Dermis blood vessel endothelial cell (primary cell): ENCODE results near the gene ARTN. TPM values are rescaled to one million over a fixed set of nuclear protein-coding genes. Genes with fewer than 3 reads are reported as not detected.

ENCODE experiments used
- DNase-seq: peaks from one replicate; pipeline ENCODE4 v3.0.0; 2010
- total RNA-seq: library from RNA; depleted of rRNA; stranded (reverse); fragments of >200 nt; gene quantifications from 2 replicates; pipeline ENCODE4 v1.2.3, GENCODE V29; 2014

Gene ARTN
- total RNA-seq, 1 donor from 2014 or later: not detected

DNA sequence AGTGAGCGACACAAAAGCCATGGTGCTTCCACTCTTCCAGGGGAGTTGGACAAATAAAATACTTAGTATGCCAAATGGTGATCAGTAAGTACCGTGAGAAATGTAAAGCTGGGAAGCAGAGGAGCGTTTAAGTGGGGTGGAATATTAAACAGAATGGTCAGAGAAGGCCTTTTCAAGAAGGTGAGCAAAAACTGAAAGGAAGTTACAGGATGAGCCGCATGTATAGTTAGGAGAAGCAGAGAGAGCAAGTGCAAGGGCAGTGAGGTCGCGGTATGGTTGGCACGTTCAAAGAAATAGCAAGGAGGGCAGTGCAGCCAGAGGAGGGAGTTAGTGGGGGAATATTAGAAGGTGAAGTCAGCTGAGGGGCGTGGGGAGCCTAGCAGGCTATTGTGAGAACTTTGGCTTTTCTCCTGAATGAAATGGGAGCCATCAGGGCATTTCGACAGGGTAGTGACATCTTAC is 40.4 kb downstream of the ARTN start:
- DNase-seq: peak; percentile 36

DNA sequence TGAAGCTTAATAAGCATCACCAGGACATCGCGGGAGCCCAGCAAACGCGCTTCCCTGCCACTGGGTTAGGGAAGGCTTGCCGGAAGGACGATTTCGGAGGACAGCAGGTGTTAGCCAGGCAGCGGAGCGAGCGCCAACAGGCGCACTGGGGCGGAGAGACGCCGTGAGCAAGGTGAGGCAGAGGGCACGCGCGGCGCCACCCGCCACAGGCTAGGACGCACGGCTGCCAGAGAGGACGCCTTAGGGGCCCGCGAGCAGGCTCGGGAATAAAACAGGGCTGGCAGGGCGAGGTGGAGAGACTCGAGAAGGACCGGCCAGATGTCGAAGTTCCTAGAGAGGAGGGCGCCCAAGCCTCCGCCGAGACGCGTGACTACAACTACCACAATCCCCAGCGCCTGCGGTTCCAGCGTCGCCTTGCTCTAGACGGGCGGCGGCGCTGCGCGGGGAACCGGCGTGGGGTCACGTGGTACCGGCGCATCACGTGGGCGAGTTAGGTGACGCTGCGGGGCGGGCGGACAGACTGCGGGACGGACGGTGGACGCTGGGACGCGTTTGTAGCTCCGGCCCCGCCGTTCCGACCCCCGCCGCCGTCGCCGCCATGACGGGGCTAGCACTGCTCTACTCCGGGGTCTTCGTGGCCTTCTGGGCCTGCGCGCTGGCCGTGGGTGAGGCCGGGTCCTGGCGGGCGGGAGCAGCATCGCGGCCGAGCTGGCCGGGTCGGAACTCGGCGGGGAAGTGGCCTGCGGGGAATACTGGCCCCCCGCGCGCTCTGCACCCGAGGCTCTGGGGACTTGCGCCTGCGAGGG is 41.0 kb downstream of the ARTN start, which contains the start of gene ATP6V0B:
Gene ATP6V0B (plus strand): TSS at position 518 of the 806 bp plus-strand sequence. CDS start 81 bp downstream, at position 599.
- peak; percentile 97 for DNase-seq

DNA sequence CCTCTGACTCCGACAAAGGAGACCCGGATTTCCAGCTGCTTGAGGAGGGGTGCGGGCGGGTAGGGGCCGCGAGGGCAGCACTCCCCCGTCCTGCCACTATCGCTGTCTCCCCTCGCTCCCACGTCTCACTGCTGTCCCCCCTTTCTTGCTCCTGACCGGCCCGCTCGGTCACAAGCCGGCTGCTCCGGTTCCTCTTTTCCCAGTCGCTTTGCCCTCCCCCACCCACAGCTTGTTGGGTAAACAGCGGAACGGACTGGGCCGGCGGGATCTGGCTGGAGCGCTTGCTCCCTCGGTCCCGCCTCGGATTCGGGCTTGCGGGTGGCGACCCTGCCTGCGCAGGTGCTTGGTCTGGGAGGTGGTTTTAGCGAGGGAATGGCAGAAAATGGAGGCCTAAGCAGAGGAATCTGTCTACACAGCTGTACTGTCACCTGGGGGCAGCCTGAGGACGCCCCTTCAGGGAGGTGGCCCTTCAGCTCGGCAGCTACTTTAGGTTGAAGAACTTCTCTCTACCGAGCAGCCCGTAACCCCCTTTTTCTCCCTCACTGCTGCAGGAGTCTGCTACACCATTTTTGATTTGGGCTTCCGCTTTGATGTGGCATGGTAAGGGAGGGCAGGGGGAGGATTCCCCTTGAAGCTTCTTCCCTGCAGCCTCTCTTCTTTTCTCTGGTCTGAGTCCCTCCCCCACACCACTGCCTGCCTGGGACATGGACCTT is 41.8 kb downstream of the ARTN start:
- peak; percentile 41 for DNase-seq

DNA sequence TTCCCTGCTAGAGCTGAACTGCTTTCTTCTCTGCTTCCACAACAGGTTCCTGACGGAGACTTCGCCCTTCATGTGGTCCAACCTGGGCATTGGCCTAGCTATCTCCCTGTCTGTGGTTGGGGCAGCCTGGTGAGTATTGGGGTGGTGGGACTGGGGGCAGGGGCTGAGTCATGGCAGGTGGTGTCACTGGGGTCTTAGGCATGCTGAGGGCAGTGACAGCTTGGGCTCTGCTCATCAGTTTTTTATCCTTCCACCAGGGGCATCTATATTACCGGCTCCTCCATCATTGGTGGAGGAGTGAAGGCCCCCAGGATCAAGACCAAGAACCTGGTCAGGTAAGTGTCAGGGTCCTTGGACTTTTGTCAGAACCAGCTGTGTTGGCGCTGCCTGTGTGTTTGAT is 42.4 kb downstream of the ARTN start:
- DNase-seq: no peak

DNA sequence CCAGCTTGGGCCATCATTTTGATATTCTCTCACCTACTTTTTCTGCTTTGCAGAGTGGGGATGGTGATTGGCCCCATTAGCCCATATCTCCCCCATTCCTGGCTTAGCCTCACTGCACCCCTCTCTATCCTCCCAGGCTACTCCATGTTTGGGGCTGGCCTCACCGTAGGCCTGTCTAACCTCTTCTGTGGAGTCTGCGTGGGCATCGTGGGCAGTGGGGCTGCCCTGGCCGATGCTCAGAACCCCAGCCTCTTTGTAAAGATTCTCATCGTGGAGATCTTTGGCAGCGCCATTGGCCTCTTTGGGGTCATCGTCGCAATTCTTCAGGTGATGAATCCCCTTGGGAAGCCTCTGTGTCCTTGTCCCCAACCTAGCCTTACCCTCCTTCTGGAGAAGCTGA is 43.3 kb downstream of the ARTN start:
- no peak for DNase-seq

DNA sequence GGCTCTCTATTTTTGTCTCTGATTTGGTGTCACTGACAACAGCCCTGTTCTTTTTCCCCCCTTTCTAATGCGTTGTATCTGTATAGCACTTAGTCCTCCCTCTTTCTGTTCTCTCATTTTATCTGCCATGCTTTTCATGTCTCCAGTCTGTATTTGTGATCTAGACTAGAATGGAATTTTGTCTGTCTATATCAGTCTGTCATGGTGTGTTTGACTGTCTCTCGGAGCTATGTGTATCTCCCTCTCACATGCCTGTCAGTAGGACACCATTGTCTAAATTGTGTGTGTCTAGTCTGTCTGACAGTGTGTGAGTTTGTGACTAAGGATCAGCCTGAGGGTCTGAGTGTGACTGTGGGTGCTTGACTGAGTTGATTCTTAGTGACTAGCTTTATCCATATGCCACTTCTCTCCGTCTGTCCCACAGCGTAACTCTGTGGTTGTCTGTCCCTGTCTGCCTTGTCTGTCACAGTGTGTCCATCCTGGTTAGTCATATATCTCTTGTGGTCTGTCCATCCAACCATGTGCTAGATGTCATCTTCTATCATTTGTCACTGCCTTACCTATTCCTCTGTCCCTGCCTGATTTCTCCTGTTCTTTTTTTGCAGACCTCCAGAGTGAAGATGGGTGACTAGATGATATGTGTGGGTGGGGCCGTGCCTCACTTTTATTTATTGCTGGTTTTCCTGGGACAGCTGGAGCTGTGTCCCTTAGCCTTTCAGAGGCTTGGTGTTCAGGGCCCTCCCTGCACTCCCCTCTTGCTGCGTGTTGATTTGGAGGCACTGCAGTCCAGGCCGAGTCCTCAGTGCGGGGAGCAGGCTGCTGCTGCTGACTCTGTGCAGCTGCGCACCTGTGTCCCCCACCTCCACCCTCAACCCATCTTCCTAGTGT is 44.0 kb downstream of the ARTN start:
- DNase-seq: no peak

DNA sequence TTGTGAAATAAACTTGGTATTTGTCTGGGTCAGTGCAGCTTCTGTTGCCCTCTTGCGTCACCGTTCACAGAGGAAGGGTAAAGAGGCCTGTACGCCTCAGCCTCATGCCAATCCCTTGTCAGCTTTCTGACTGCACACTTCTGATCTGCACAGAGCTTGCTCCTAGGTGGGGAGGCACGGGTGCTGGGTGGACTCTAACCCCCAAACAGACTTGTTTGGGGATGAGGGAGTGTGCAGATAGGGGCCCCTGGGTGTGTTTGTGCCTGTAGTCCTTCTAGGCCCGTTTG is 44.6 kb downstream of the ARTN start:
- DNase-seq: no peak

DNA sequence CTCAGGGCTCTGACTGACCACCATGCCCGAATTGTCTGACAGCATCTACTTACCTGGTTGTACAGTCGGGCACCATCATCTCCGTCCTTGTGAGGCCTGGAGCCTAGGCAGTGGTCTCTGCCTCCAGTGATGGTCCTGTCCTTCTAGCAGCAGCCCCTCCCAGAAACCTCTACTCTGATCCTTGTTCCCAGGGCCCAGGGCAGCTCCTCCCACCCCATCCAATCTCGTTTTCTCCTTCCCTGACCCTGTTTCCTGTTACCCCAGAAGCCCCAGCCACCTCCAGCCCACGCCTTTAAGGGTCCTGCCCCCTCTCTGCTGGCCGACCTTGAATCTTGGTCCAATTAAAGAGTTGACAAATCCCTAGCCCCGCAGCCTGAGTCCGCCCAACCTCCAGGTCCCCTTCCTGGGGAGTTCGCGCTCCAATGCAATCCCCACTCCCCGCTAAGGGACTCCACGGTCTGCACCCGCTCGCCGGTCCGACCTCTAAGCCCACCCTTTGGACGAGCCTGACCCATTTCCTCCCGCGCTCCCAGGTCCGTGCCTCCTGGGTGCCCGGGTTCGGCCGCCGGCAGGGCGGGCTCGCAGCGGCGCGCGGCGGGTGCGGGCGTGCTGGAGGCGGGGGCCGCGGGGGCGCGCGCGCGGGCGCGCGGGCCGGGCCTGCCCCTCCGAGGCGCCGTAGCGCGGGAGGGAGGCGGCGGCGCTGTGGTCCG is 45.1 kb downstream of the ARTN start, which contains the start of gene B4GALT2:
Gene B4GALT2 (plus strand): TSS at position 660 of the 710 bp plus-strand sequence. CDS start 1,951 bp downstream, outside the sequence.
- DNase-seq: peak; percentile 53

DNA sequence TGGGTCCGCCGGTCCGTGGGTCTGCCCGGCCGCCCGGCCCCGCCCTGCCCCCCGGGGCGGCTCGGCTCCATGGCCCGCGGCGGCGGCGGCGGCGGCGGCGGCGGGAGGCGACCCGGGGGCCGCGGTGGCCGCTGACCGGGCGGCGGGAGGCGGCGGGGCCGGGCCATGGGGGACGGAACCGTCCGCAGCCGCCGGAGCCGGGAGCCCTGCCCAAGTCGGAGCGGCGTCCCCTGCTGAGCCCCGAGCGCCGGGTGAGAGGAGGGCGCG is 45.6 kb downstream of the ARTN start:
- no peak for DNase-seq

DNA sequence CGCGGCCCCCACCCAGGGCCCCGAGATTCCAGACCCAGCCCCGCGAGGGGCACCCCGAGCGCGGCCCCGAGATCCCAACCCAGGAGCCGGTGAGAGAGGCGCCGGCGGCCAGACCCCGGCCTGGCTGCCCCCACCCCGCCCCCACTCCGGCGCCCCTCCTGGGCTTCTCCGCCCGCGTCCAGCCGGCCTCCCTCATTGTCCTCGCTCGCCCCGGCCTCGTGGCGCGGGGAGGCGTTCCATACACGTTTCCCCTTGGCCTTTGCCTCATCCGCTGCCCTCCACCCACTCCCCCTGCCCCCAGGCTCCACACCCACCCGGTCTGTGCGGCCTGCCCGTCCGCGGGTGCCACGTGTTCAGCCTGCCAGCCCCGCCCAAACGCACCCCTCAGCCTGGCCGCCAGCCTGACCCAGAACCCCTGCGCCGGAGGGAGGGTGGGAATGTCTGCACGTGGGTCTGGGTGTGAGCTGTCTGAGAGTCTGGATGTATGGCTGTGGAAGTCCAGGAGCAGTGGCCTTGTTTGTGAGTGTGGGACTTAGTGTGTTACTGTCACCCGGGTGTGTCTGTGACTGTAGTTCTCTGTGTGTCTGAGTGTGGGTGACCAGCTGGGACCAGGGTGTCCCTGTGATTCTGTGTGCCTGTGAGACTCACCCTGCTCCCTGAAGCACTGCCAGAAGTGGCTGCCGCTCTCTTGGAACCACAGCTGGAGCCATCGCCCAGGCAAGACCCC is 46.1 kb downstream of the ARTN start:
- DNase-seq: peak; percentile 43

DNA sequence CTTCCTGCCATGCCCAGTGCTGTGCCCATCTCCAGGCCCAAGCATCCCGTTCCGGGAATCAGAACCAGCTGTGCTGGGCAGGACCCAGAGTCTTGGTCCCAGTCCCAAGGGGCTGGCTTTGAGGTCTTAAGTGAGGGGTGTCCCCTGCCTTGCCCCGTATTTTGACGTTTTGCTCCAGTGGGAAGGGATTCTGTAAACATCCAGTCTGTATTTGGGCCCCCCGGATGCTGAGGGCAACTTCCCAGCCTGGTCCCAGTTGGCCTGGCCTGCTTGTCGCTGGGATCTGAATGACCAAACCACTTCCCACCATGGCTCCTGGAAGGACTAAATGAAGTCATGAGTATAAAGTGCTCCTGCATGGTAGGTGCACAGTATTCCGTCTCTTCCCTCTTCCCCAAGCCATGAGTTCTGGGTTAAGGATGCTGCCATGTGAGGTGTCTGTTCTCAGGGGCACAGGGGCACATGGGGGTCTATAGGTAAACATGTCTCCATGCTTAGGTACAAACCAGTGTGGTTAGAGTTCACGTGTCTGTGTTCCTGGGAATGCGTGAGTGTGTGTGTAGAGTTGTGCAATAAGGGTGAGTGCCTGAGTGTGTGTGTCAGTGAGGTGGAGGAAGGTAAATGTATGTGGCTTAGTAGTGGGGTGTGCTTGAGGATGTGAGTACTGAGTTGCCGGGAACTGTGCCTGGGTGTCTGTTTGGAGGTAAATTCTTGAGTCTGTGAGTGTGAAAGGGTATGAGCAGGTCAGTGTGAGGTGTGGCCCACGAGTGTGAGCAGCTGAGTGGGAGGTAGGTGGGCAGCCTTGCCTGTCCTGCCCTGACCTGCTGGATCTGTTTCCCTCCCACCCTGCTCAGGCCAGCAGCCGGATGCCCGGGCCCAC is 46.9 kb downstream of the ARTN start:
- DNase-seq: no peak

DNA sequence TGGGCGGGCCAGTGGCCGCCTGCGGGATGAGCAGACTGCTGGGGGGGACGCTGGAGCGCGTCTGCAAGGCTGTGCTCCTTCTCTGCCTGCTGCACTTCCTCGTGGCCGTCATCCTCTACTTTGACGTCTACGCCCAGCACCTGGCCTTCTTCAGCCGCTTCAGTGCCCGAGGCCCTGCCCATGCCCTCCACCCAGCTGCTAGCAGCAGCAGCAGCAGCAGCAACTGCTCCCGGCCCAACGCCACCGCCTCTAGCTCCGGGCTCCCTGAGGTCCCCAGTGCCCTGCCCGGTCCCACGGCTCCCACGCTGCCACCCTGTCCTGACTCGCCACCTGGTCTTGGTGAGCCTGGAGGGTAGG is 47.5 kb downstream of the ARTN start:
- no peak for DNase-seq

DNA sequence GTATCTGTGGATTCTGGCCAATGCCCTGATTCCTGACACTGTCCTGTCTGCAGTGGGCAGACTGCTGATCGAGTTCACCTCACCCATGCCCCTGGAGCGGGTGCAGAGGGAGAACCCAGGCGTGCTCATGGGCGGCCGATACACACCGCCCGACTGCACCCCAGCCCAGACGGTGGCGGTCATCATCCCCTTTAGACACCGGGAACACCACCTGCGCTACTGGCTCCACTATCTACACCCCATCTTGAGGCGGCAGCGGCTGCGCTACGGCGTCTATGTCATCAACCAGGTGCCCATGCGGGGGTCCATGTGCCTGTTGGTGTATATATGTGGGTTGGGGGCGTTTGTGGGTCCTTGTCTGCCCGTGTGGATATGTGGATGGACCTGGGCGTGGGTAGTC is 48.0 kb downstream of the ARTN start:
- no peak for DNase-seq

DNA sequence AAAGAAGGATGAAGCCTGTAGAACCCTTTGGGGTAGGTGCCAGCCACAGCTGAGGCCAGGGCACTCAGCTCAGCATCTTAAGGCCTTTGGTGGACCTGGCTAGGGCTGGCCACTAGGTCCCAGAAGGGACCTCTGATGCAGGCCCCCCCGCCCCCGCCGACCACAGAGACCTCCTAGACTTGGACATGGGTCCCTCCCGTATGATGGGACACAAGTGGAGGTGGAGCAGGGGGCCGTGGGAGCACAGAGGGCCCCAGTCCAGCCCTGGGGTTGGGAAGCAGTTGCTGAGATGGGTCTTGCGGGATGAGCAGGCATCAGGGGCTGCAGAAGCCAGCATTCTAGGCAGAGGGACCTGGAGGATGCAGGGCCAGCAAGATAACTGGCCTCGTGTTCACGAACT is 48.6 kb downstream of the ARTN start:
- DNase-seq: no peak

DNA sequence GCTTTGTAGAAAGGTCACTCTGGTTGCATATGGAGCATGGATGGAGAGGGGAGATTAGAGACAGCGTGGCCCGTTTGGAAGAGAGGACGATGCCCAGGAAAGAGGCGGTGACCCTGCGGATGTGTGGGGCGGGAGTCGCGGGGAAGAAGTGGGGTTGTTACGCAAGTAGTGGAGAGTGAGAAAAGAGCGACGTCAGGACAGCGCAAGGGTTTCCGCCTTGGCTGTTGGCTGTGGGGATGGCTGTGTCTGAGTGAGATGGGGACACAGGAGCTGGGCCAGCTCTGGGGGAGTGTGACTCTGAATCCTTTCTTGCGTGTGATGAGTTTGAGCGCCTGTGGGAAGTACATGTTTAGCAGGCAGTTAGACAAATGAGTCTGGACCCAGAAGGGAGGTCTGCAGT is 49.2 kb downstream of the ARTN start:
- no peak for DNase-seq

DNA sequence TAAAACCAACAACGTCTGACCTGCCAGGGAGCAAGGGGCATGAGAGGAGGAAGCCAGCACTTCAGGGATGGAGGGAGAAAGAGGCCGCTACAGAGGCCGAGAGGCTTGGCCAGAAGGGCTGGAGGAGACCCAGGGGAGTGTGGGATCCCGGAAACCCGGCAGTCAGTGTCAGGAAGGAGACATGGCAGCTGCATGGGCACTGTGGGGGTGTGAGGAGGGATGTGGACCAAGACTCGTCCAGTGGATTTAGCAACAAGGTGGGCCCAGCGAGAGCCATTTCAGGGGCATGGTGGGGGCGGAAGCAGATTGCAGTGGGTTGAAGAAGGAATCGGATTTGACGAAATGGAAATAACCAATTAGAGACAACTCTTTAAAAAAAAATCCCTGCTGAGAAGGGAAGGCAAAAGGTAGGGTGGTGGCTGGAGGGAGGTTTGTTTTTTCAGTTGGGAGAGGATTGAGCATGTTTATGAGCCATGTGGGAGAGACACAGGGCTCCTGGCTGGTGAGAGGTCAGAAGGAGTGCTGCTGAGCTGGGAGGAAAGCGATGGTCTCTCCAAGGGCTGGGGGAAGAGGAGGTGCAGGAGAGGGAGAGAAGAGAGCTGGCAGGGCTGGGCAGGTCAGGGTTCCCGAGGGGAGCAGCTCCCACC is 49.8 kb downstream of the ARTN start:
- no peak for DNase-seq

DNA sequence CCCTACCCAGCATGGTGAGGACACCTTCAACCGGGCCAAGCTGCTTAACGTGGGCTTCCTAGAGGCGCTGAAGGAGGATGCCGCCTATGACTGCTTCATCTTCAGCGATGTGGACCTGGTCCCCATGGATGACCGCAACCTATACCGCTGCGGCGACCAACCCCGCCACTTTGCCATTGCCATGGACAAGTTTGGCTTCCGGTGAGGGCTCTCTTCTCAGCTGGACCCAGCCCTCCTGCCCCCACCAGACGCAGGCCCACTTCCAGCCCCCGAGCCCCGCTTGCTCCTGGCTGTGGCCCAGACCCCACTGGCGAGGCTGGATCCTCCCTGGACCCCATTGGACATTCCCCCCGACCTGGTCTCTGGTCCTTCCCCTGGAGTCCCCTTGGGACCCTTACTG is 51.3 kb downstream of the ARTN start:
- DNase-seq: no peak

DNA sequence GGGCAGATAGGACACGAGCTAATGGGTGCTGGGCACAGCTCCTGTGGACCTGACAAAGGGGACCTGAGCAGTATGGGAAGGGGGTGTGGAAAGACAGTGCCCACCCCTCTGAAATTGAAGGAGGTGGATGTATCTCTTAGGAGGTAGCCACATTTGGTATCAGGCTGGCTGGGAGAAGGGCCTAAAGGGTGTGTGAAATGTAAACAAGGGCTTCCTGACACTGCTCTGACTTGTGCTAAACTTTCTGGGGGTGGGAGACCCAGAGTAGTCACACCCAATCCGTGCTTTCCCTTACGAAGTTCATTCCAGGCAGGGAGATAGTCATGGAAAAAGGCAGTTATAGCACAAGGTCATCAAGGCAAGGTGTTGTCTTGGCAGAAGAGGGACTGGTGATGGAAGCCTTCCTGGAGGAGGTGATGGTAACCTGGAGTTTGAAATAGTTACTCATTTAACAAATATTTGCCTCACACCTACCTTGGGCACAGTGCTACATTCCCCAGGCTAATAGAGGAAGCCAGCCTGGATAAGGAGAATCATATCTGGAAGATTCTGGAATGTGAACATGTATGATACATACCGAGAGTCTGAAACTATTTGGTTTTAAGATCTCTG is 52.5 kb downstream of the ARTN start:
- DNase-seq: no peak

DNA sequence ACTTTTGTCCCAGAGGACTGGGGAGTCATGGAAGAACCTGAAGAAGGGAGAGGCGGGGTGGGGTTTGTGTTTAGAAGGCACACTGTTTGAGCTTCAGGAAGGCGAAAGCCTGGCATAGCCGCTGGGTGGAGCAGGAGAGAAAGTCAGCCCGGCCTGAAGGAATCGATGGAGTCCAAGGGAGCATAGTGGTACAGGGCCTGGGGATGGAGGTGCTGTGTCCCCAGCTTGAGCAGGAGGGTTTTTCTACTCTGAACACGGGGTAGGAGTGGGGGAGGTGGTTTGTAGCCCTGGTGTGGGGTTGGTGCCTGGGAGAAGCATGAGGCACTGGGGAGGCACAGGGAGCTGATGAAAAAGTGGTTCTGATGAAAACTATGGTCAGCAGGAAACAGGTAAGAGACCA is 53.1 kb downstream of the ARTN start:
- no peak for DNase-seq
